ENCODE data around the gene AGBL1.

AGBL1 gene

DNA sequence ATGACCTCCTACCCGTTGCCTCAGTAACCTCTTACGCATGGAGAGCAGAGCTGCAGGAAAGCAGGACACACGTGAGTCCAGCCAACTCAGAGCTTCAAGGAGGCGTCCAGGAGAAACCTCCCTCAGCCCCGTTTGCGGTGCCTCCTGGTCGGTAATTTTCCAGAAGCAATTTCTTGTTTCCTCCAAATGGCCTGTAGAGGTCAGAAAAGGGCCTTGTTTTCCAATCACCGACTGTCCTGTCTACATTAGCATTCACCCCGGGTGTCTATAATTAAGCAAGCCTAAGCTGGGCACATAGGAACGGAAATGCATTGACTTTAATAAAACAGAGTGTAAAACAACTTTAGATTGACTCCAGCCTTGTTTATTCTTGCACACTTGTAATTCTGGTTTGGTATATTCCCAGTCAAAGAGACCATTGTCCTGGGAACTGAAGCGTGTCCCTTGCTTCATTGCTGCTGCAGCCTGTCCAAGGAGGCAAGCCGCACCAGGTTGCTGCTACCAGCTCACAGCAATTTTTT lies 836.2 kb downstream of the AGBL1 start:
- Histone ChIP-seq H4K8ac (ENCODE audit: low read length) (peak overlapping the region; percentile 68), H2BK12ac (ENCODE audit: low read length in 2 of 2) (peak overlapping the region in 1 of 2 experiments; percentile 64)

DNA sequence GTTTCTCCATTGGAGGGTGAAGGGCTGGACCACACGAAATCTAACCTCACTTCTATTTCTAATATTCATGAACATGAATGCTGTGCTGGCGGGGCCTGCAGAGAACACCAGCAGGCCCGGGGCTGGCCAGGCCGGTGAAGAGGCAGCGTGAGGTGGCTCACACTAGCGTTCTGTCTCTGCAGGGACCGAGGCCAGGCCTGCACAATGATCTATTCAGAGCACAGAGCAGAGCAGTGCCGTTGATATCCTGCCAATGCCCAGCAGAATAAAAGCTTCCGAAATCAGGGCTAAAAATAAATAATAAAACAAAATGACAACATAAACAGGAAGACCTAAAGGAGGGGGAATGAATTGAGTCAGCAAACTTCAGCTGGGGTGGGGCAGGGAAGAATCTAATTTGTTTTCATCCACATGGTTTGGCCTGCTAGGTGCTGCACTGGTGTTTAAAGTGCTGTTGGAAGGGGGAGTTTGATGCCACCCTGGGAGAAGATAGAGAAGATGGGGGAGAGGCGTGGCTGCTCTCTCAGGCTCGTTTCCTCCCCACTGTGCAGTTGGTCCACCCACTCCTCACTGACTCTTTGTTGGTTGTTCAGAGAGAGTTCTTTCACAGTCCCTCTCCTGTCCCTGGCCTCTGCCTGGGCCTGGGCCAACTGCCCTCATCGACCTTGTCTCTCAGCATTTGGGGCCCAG lies 837.1 kb downstream of the AGBL1 start:
- H3K18ac ChIP-seq (ENCODE audit: low read depth in 1 of 2, low read length in 2 of 2): peak overlapping the region; percentile 8 to 60
- no peak overlapping the region for H4K91ac ChIP-seq (ENCODE audit: low read length)
- no peak overlapping the region for H2AK5ac ChIP-seq (ENCODE audit: low read length, severe bottlenecking)
- WGBS: 75% methylated on average over 6 of the region's 12 CpGs
- H3K9ac ChIP-seq (ENCODE audit: low read length): no peak overlapping the region
- H3K4ac ChIP-seq (ENCODE audit: low read depth in 1 of 2, low read length in 2 of 2): peak overlapping the region in 1 of 2 experiments; percentile 73
- H2BK15ac ChIP-seq (ENCODE audit: low read depth, poor library complexity, severe bottlenecking): no peak overlapping the region
- no peak overlapping the region for H3K27ac ChIP-seq (ENCODE audit: low read length, poor library complexity, severe bottlenecking)
- peaks cover 1% of the 10 kb centered on the region for H3K4me1 ChIP-seq (ENCODE audit: control insufficient read depth, insufficient read depth, low read depth, low read length)
- peak overlapping the region; percentile 36 for H2AFZ ChIP-seq (ENCODE audit: low read depth, low read length)
- H2BK120ac ChIP-seq (ENCODE audit: low read depth, low read length): peak overlapping the region; percentile 35
- no peaks in the 10 kb centered on the region for H3K9me3 ChIP-seq (ENCODE audit: control insufficient read depth, low read length)
- no peak overlapping the region for H2BK5ac ChIP-seq (ENCODE audit: low read depth, low read length, poor library complexity, severe bottlenecking)
- peak overlapping the region; percentile 53 for H4K8ac ChIP-seq (ENCODE audit: low read length)
- H3K36me3 ChIP-seq (ENCODE audit: control insufficient read depth in 1 of 2, insufficient read depth in 2 of 2, low read depth in 1 of 2, low read length in 2 of 2): no peaks in the 10 kb centered on the region
- H3K79me1 ChIP-seq (replicated peaks; ENCODE audit: low read length, poor library complexity, severe bottlenecking): no peaks in the 10 kb centered on the region
- H3K4me3 ChIP-seq (ENCODE audit: insufficient read depth in 1 of 2, low read depth in 1 of 2, low read length in 2 of 2): no peak overlapping the region
- no peak overlapping the region for H3K14ac ChIP-seq (ENCODE audit: low read length in 2 of 2)
- DNase-seq: peak; percentile 8
- H3K4me2 ChIP-seq (ENCODE audit: low read length, poor library complexity, severe bottlenecking): no peak overlapping the region
- peak overlapping the region in 1 of 2 experiments; percentile 48 for H3K23ac ChIP-seq (ENCODE audit: low read length in 2 of 2)
- peak overlapping the region in 1 of 2 experiments; percentile 84 for H2BK12ac ChIP-seq (ENCODE audit: low read length in 2 of 2)
- peaks cover 0 to 11% of the 10 kb centered on the region in 2 experiments for H3K27me3 ChIP-seq (ENCODE audit: control insufficient read depth in 1 of 2, insufficient read depth in 1 of 2, low read length in 2 of 2)

More for the DNA sequence above, 836.2 kb downstream of the AGBL1 start:
- H3K79me1 ChIP-seq (replicated peaks; ENCODE audit: low read length, poor library complexity, severe bottlenecking): no peaks in the 10 kb centered on the region
- no peak overlapping the region for H3K9ac ChIP-seq (ENCODE audit: low read length)
- H2BK5ac ChIP-seq (ENCODE audit: low read depth, low read length, poor library complexity, severe bottlenecking): no peak overlapping the region
- no peak overlapping the region for H3K4me2 ChIP-seq (ENCODE audit: low read length, poor library complexity, severe bottlenecking)
- peak overlapping the region; percentile 71 to 81 for H3K18ac ChIP-seq (ENCODE audit: low read depth in 1 of 2, low read length in 2 of 2)
- 23% methylated on average over 8 of the region's 12 CpGs for WGBS
- no peak overlapping the region for H3K14ac ChIP-seq (ENCODE audit: low read length in 2 of 2)
- H2AFZ ChIP-seq (ENCODE audit: low read depth, low read length): peak overlapping the region; percentile 44
- no peak overlapping the region for H3K4me3 ChIP-seq (ENCODE audit: insufficient read depth in 1 of 2, low read depth in 1 of 2, low read length in 2 of 2)
- H3K4ac ChIP-seq (ENCODE audit: low read depth in 1 of 2, low read length in 2 of 2): no peak overlapping the region
- no peaks in the 10 kb centered on the region for H3K36me3 ChIP-seq (ENCODE audit: control insufficient read depth in 1 of 2, insufficient read depth in 2 of 2, low read depth in 1 of 2, low read length in 2 of 2)
- no peak overlapping the region for H2BK15ac ChIP-seq (ENCODE audit: low read depth, poor library complexity, severe bottlenecking)
- DNase-seq: peak; percentile 87
- H3K23ac ChIP-seq (ENCODE audit: low read length in 2 of 2): no peak overlapping the region
- peak overlapping the region; percentile 32 for H4K91ac ChIP-seq (ENCODE audit: low read length)
- no peak overlapping the region for H2BK120ac ChIP-seq (ENCODE audit: low read depth, low read length)
- H3K27me3 ChIP-seq (ENCODE audit: control insufficient read depth in 1 of 2, insufficient read depth in 1 of 2, low read length in 2 of 2): peaks cover 0 to 11% of the 10 kb centered on the region in 2 experiments
- no peaks in the 10 kb centered on the region for H3K9me3 ChIP-seq (ENCODE audit: control insufficient read depth, low read length)
- H3K4me1 ChIP-seq (ENCODE audit: control insufficient read depth, insufficient read depth, low read depth, low read length): peaks cover 1% of the 10 kb centered on the region
- H2AK5ac ChIP-seq (ENCODE audit: low read length, severe bottlenecking): no peak overlapping the region
- H3K27ac ChIP-seq (ENCODE audit: low read length, poor library complexity, severe bottlenecking): no peak overlapping the region

DNA sequence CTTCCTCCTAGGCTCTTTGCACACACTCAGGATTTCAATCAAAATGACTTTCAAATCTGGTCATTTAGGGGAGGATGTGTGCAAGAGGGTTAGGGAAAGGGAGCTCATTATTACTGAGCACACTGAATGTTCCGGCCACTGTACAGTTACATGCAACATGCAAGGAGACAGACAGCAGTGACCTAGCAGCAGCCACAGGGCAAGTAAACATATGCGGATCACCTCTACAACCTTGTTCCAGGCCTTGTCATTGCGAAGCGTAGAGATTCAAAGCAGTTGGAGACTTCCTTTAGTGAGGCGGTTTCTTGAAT lies 837.6 kb downstream of the AGBL1 start:
- Histone ChIP-seq H3K27me3 (ENCODE audit: control insufficient read depth in 1 of 2, insufficient read depth in 1 of 2, low read length in 2 of 2) (peaks cover 0 to 11% of the 10 kb centered on the region in 2 experiments), H2AFZ (ENCODE audit: low read depth, low read length) (peak overlapping the region; percentile 36), H4K8ac (ENCODE audit: low read length) (peak overlapping the region; percentile 53), H3K4me1 (ENCODE audit: control insufficient read depth, insufficient read depth, low read depth, low read length) (peaks cover 1% of the 10 kb centered on the region), H3K27ac (ENCODE audit: low read length, poor library complexity, severe bottlenecking) (no peak overlapping the region), H3K79me1 (replicated peaks; ENCODE audit: low read length, poor library complexity, severe bottlenecking) (no peaks in the 10 kb centered on the region), H2BK15ac (ENCODE audit: low read depth, poor library complexity, severe bottlenecking) (no peak overlapping the region), H2BK12ac (ENCODE audit: low read length in 2 of 2) (peak overlapping the region in 1 of 2 experiments; percentile 84), H3K9ac (ENCODE audit: low read length) (no peak overlapping the region), H3K9me3 (ENCODE audit: control insufficient read depth, low read length) (no peaks in the 10 kb centered on the region), H3K36me3 (ENCODE audit: control insufficient read depth in 1 of 2, insufficient read depth in 2 of 2, low read depth in 1 of 2, low read length in 2 of 2) (no peaks in the 10 kb centered on the region), H3K4me3 (ENCODE audit: insufficient read depth in 1 of 2, low read depth in 1 of 2, low read length in 2 of 2) (no peak overlapping the region), H3K23ac (ENCODE audit: low read length in 2 of 2) (peak overlapping the region in 1 of 2 experiments; percentile 48), H2BK120ac (ENCODE audit: low read depth, low read length) (peak overlapping the region; percentile 35), H4K91ac (ENCODE audit: low read length) (no peak overlapping the region), H3K14ac (ENCODE audit: low read length in 2 of 2) (peak overlapping the region in 1 of 2 experiments; percentile 36), H3K4me2 (ENCODE audit: low read length, poor library complexity, severe bottlenecking) (no peak overlapping the region), H3K18ac (ENCODE audit: low read depth in 1 of 2, low read length in 2 of 2) (peak overlapping the region in 1 of 2 experiments; percentile 5), H3K4ac (ENCODE audit: low read depth in 1 of 2, low read length in 2 of 2) (peak overlapping the region in 1 of 2 experiments; percentile 53), H2AK5ac (ENCODE audit: low read length, severe bottlenecking) (no peak overlapping the region), H2BK5ac (ENCODE audit: low read depth, low read length, poor library complexity, severe bottlenecking) (no peak overlapping the region)
- DNase-seq: no peak
- WGBS: 92% methylated on average over 5 of the region's 5 CpGs

DNA sequence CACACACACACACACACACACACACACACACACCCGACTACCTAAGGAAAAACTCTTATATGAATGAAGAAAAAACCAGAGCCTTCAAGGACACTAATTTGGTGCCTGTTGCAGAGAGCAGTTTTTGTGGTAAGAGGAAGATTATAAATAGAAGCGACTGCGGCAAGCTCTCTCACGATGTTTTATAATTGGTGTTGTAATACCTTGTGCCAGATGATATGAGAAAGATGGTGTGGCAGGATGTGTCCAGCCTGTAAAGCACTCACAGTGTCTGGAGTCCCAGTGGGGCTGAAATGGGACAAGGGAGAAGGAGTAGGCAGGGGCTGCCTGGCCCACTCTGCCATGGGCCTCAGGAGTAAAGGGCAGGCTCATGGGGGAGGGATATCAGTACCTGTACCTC lies 839.9 kb downstream of the AGBL1 start:
- WGBS: 86% methylated on average over 3 of the region's 4 CpGs
- peaks cover 0 to 7% of the 10 kb centered on the region in 2 experiments for H3K27me3 ChIP-seq (ENCODE audit: control insufficient read depth in 1 of 2, insufficient read depth in 1 of 2, low read length in 2 of 2)
- H2BK15ac ChIP-seq (ENCODE audit: low read depth, poor library complexity, severe bottlenecking): no peak overlapping the region
- no peaks in the 10 kb centered on the region for H3K36me3 ChIP-seq (ENCODE audit: control insufficient read depth in 1 of 2, insufficient read depth in 2 of 2, low read depth in 1 of 2, low read length in 2 of 2)
- no peak overlapping the region for H3K4ac ChIP-seq (ENCODE audit: low read depth in 1 of 2, low read length in 2 of 2)
- DNase-seq: peak; percentile 35
- H3K4me3 ChIP-seq (ENCODE audit: insufficient read depth in 1 of 2, low read depth in 1 of 2, low read length in 2 of 2): no peak overlapping the region
- no peak overlapping the region for H4K91ac ChIP-seq (ENCODE audit: low read length)
- no peak overlapping the region for H3K4me2 ChIP-seq (ENCODE audit: low read length, poor library complexity, severe bottlenecking)
- no peak overlapping the region for H4K8ac ChIP-seq (ENCODE audit: low read length)
- H2BK12ac ChIP-seq (ENCODE audit: low read length in 2 of 2): peak overlapping the region in 1 of 2 experiments; percentile 45
- H3K18ac ChIP-seq (ENCODE audit: low read depth in 1 of 2, low read length in 2 of 2): no peak overlapping the region
- no peak overlapping the region for H2BK120ac ChIP-seq (ENCODE audit: low read depth, low read length)
- no peak overlapping the region for H2AFZ ChIP-seq (ENCODE audit: low read depth, low read length)
- no peak overlapping the region for H3K14ac ChIP-seq (ENCODE audit: low read length in 2 of 2)
- no peak overlapping the region for H2AK5ac ChIP-seq (ENCODE audit: low read length, severe bottlenecking)
- no peak overlapping the region for H3K27ac ChIP-seq (ENCODE audit: low read length, poor library complexity, severe bottlenecking)
- H3K9ac ChIP-seq (ENCODE audit: low read length): no peak overlapping the region
- H3K79me1 ChIP-seq (replicated peaks; ENCODE audit: low read length, poor library complexity, severe bottlenecking): no peaks in the 10 kb centered on the region
- no peak overlapping the region for H2BK5ac ChIP-seq (ENCODE audit: low read depth, low read length, poor library complexity, severe bottlenecking)
- no peak overlapping the region for H3K23ac ChIP-seq (ENCODE audit: low read length in 2 of 2)
- peaks cover 1% of the 10 kb centered on the region for H3K4me1 ChIP-seq (ENCODE audit: control insufficient read depth, insufficient read depth, low read depth, low read length)
- no peaks in the 10 kb centered on the region for H3K9me3 ChIP-seq (ENCODE audit: control insufficient read depth, low read length)

Data from mesenchymal stem cell (in vitro differentiated cells and primary cell).